GM12878 (cell line): Measurements from ENCODE around the gene LSMEM2. TPM values are rescaled to one million over a fixed set of nuclear protein-coding genes. Genes with fewer than 3 reads are reported as not detected.

Experiments used
- BHLHE40 ChIP-seq, 2 experiments: fragments of 450-650 bp in 1 of 2; IDR thresholded peaks; 2 replicates each; pipeline ENCODE4 v1.6.1; 2011 to 2017; ENCODE audit warnings: low read depth in 2 of 2, borderline replicate concordance in 1 of 2, improper control_type of control experiment in 1 of 2, low read length in 1 of 2, mild to moderate bottlenecking in 1 of 2
- CBFB ChIP-seq: IDR thresholded peaks from 2 replicates; pipeline ENCODE4 v1.6.1; 2016; ENCODE audit warnings: antibody characterized with exemption, low read depth
- CEBPB ChIP-seq, 2 experiments: fragments of 150-350 bp in 1 of 2; IDR thresholded peaks; 2 replicates each; pipeline ENCODE4 v1.6.1; 2012 to 2014; ENCODE audit warnings: low read depth in 2 of 2, low read length in 2 of 2, borderline replicate concordance in 1 of 2, inconsistent platforms in 1 of 2
- DPF2 ChIP-seq: fragments of 450-650 bp; IDR thresholded peaks from 2 replicates; pipeline ENCODE4 v1.6.1; 2017; ENCODE audit warnings: mild to moderate bottlenecking
- E2F4 ChIP-seq: IDR thresholded peaks from 2 replicates; pipeline ENCODE4 v1.6.1; 2012; ENCODE audit warnings: low read depth, low read length, improper control_type of control experiment
- EED ChIP-seq: sonication (generic); IDR thresholded peaks from 2 replicates; pipeline ENCODE4 v1.6.1; 2016; ENCODE audit warnings: antibody characterized with exemption, low read depth
- ELK1 ChIP-seq: IDR thresholded peaks from 2 replicates; pipeline ENCODE4 v1.6.1; 2012; ENCODE audit warnings: low read depth, low read length, improper control_type of control experiment
- ESRRA ChIP-seq: IDR thresholded peaks from 2 replicates; pipeline ENCODE4 v1.6.1; 2012; ENCODE audit warnings: mild to moderate bottlenecking, low read length, improper control_type of control experiment
- FOS ChIP-seq: IDR thresholded peaks from 3 replicates; pipeline ENCODE4 v1.6.1; 2011; ENCODE audit warnings: borderline replicate concordance; ENCODE audit not compliant: insufficient read length; ENCODE audit errors: extremely low read depth
- JUNB ChIP-seq: IDR thresholded peaks from 2 replicates; pipeline ENCODE4 v1.6.1; 2016; ENCODE audit warnings: antibody characterized with exemption, mild to moderate bottlenecking
- MTA2 ChIP-seq: fragments of 450-650 bp; IDR thresholded peaks from 2 replicates; pipeline ENCODE4 v1.6.1; 2016; ENCODE audit warnings: low read depth, mild to moderate bottlenecking, moderate library complexity
- MYB ChIP-seq: fragments of 150-350 bp; IDR thresholded peaks from 2 replicates; pipeline ENCODE4 v1.6.1; 2014; ENCODE audit warnings: mild to moderate bottlenecking, low read depth, low read length, borderline replicate concordance
- NFIC ChIP-seq: IDR thresholded peaks from 2 replicates; pipeline ENCODE4 v1.6.1; 2012; ENCODE audit warnings: low read depth, mild to moderate bottlenecking, inconsistent platforms, low read length, moderate library complexity
- NFYA ChIP-seq: IDR thresholded peaks from 2 replicates; pipeline ENCODE4 v1.6.1; 2011; ENCODE audit warnings: low read depth, mild to moderate bottlenecking, low read length, improper control_type of control experiment, borderline replicate concordance
- NKRF ChIP-seq: fragments of 450-650 bp; conservative IDR thresholded peaks from 2 replicates; pipeline ENCODE4 v1.6.1; 2017; ENCODE audit warnings: mild to moderate bottlenecking, moderate library complexity
- RCOR1 ChIP-seq: conservative IDR thresholded peaks from 2 replicates; pipeline ENCODE4 v1.6.1; 2012; ENCODE audit warnings: low read depth, low read length, improper control_type of control experiment
- RFX5 ChIP-seq: IDR thresholded peaks from 2 replicates; pipeline ENCODE4 v1.6.1; 2011; ENCODE audit warnings: low read depth, low read length, improper control_type of control experiment
- SIN3A ChIP-seq: IDR thresholded peaks from 2 replicates; pipeline ENCODE4 v1.6.1; 2012; ENCODE audit warnings: low read depth, low read length, improper control_type of control experiment
- SKIL ChIP-seq: fragments of 450-650 bp; IDR thresholded peaks from 2 replicates; pipeline ENCODE4 v1.6.1; 2017; ENCODE audit warnings: mild to moderate bottlenecking, low read depth, inconsistent platforms; ENCODE audit not compliant: poor library complexity, severe bottlenecking
- SP1 ChIP-seq: IDR thresholded peaks from one replicate; pipeline ENCODE4 v1.6.1; 2011; ENCODE audit warnings: low read depth, low read length
- SREBF1 ChIP-seq: IDR thresholded peaks from 2 replicates; pipeline ENCODE4 v1.6.1; 2012; ENCODE audit warnings: mild to moderate bottlenecking, low read length
- SREBF2 ChIP-seq: IDR thresholded peaks from 2 replicates; pipeline ENCODE4 v1.6.1; 2012; ENCODE audit warnings: mild to moderate bottlenecking, low read length
- TBL1XR1 ChIP-seq: IDR thresholded peaks from 2 replicates; pipeline ENCODE4 v1.6.1; 2012; ENCODE audit warnings: low read depth, low read length, improper control_type of control experiment
- ZSCAN29 ChIP-seq: fragments of 450-650 bp; IDR thresholded peaks from 2 replicates; pipeline ENCODE4 v1.6.1; 2017; ENCODE audit warnings: mild to moderate bottlenecking, moderate library complexity
- polyA plus RNA-seq, 11 experiments: library from polyadenylated mRNA; depleted of rRNA in 4 of 11; unstranded in 6 of 11; stranded (reverse) in 5 of 11; fragments of >200 nt; fragmentation: Nextera tagmentation in 4 of 11; fragmentation: Illumina TruSeq in 1 of 11; extraction: Ambion mirVana in 4 of 11; extraction: Trizol in 1 of 11; gene quantifications; 1 replicate in 1 of 11; 2 replicates in 10 of 11; pipeline versions ENCODE4 v1.2.1 to v1.2.3, GENCODE V29; 2011 to 2016; ENCODE audit warnings: inconsistent platforms in 2 of 11, missing spikeins in 2 of 11, low read depth in 1 of 11
- total RNA-seq, 4 experiments: library from RNA; depleted of rRNA in 3 of 4; stranded (reverse); fragments of >200 nt in 3 of 4; fragmentation: Illumina TruSeq in 1 of 4; extraction: Trizol in 1 of 4; gene quantifications; 2 replicates each; pipeline versions ENCODE4 v1.2.1 to v1.2.3, GENCODE V29; 2013 to 2021

Gene LSMEM2
- total and polyA plus RNA-seq, 10 of the 15 experiments (the other 5 are each of a cell fraction or from before 2014, with no cell fraction given): 0.17 TPM; not detected in 9

GRCh38 chr3:50245831-50246516, 32.9 kb upstream of the LSMEM2 start (continued):
- TF ChIP-seq NFYA (no peak), FOS (no peak), RFX5 (no peak), SKIL (no peak), MYB (no peak), EED (no peak; the same call in 1 of the 2 replicates), DPF2 (peak; percentile 68), NKRF (peak; percentile 41; the same call in 1 of the 2 replicates), RCOR1 (no peak), TBL1XR1 (no peak), SREBF1 (no peak), NFIC (no peak), ELK1 (no peak), MTA2 (peak; percentile 44; the same call in 1 of the 2 replicates), JUNB (no peak), SIN3A (no peak; the same call in 1 of the 2 replicates), ZSCAN29 (no peak), CBFB (no peak), E2F4 (no peak), CEBPB (IDR thresholded peaks at IDR 0.05; ENCODE audit: borderline replicate concordance in 1 of 2, low read depth in 2 of 2, low read length in 2 of 2) (no peak), BHLHE40 (IDR thresholded peaks at IDR 0.05; ENCODE audit: borderline replicate concordance in 1 of 2, low read depth in 2 of 2, low read length in 1 of 2) (peak; percentile 90 to 95), ESRRA (no peak), SREBF2 (no peak), SP1 (no peak)
